Hepatocyte (in vitro differentiated cells): Measurements from ENCODE around the gene MYO1D.

ENCODE experiments used
- EZH2phosphoT487 ChIP-seq: fragments of 200-600 bp; sonication (generic); IDR thresholded peaks from one replicate; pipeline ENCODE4 v1.6.1; 2018; ENCODE audit warnings: antibody characterized with exemption, mild to moderate bottlenecking, low read depth, moderate library complexity; ENCODE audit not compliant: unreplicated experiment, severe bottlenecking
- TF ChIP-seq, protein P1 (sequence below): fragments of 200-600 bp; sonication (generic); IDR thresholded peaks from 2 replicates; pipeline ENCODE4 v1.5.1; 2016; ENCODE audit warnings: antibody characterized with exemption, mild to moderate bottlenecking; ENCODE audit not compliant: poor library complexity

DNA sequence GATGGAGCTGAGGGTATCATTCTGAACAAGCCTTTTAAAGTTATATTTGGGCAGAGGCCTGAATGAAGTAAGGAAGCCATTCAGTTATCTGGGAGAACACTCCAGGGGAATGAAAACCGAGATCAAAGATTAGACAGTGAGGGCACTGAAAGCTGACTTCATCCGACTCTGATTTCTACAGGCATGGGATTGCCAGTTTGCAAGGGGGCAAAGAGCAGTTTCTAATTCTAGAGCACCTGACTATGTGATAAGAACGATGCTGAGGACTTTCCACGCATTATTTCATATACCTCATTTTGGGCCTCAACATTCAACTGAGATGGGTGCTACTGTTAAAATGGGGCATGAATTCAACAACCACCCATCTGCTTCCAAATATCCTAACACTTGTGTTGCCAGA is 254.4 kb downstream of the MYO1D start:
- TF ChIP-seq, protein P1, sequence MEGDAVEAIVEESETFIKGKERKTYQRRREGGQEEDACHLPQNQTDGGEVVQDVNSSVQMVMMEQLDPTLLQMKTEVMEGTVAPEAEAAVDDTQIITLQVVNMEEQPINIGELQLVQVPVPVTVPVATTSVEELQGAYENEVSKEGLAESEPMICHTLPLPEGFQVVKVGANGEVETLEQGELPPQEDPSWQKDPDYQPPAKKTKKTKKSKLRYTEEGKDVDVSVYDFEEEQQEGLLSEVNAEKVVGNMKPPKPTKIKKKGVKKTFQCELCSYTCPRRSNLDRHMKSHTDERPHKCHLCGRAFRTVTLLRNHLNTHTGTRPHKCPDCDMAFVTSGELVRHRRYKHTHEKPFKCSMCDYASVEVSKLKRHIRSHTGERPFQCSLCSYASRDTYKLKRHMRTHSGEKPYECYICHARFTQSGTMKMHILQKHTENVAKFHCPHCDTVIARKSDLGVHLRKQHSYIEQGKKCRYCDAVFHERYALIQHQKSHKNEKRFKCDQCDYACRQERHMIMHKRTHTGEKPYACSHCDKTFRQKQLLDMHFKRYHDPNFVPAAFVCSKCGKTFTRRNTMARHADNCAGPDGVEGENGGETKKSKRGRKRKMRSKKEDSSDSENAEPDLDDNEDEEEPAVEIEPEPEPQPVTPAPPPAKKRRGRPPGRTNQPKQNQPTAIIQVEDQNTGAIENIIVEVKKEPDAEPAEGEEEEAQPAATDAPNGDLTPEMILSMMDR, result no peak
- no peak for TF ChIP-seq EZH2phosphoT487
